Neuronal stem cell (in vitro differentiated cells): Measurements from ENCODE around the gene RICTOR.

Experiments used
- DNase-seq: peaks from one replicate; pipeline ENCODE4 v3.0.0-alpha.2; 2013; ENCODE audit warnings: low spot score
- H2AFZ ChIP-seq: one replicate; pipeline ENCODE4 v1.6.1; 2013; ENCODE audit warnings: mild to moderate bottlenecking, low read length, inconsistent platforms
- H2AK5ac ChIP-seq: 2 replicates; pipeline ENCODE4 v1.6.1; 2013; ENCODE audit warnings: low read depth, mild to moderate bottlenecking, inconsistent platforms, low read length, moderate library complexity, mixed read lengths
- H2BK120ac ChIP-seq: 2 replicates; pipeline ENCODE4 v1.6.1; 2013; ENCODE audit warnings: low read depth, mild to moderate bottlenecking, inconsistent platforms, low read length, moderate library complexity, mixed read lengths
- H2BK12ac ChIP-seq: one replicate; pipeline ENCODE4 v1.6.1; 2013; ENCODE audit warnings: low read length, inconsistent platforms
- H2BK15ac ChIP-seq: 2 replicates; pipeline ENCODE4 v1.6.1; 2013; ENCODE audit warnings: mild to moderate bottlenecking, low read length, inconsistent platforms, mixed read lengths
- H2BK5ac ChIP-seq: one replicate; pipeline ENCODE4 v1.6.1; 2013; ENCODE audit warnings: inconsistent platforms, mild to moderate bottlenecking, low read length, moderate library complexity
- H3K14ac ChIP-seq: one replicate; pipeline ENCODE4 v1.6.1; 2013; ENCODE audit warnings: low read length, inconsistent platforms
- H3K18ac ChIP-seq: 2 replicates; pipeline ENCODE4 v1.6.1; 2013; ENCODE audit warnings: low read length, inconsistent platforms
- H3K23ac ChIP-seq: 2 replicates; pipeline ENCODE4 v1.6.1; 2013; ENCODE audit warnings: low read depth, mild to moderate bottlenecking, mixed read lengths, low read length, inconsistent platforms; ENCODE audit not compliant: poor library complexity
- H3K27ac ChIP-seq: replicated peaks from 3 replicates; pipeline ENCODE4 v1.5.1; 2013; ENCODE audit warnings: low read length, inconsistent platforms
- H3K27me3 ChIP-seq, 3 experiments: 2 replicates each; pipeline ENCODE4 v1.6.1; 2013; ENCODE audit warnings: low read length in 3 of 3, mild to moderate bottlenecking in 2 of 3, inconsistent platforms in 1 of 3, low read depth in 1 of 3, mixed read lengths in 1 of 3, moderate library complexity in 1 of 3; ENCODE audit not compliant: control insufficient read depth in 3 of 3, insufficient read depth in 3 of 3
- H3K36me3 ChIP-seq, 2 donors: replicated peaks in 1 of 2; 2 replicates each; pipeline ENCODE4 v1.6.1; 2013; ENCODE audit warnings: low read length in 2 of 2; ENCODE audit not compliant: control insufficient read depth in 2 of 2, insufficient read depth in 2 of 2
- H3K4ac ChIP-seq: 2 replicates; pipeline ENCODE4 v1.6.1; 2013; ENCODE audit warnings: inconsistent platforms, mild to moderate bottlenecking, low read length, moderate library complexity
- H3K4me1 ChIP-seq, 2 donors: 1 replicate in 1 of 2; 2 replicates in 1 of 2; pipeline ENCODE4 v1.6.1; 2013; ENCODE audit warnings: low read length in 2 of 2, low read depth in 1 of 2; ENCODE audit not compliant: control insufficient read depth in 2 of 2, insufficient read depth in 1 of 2
- H3K4me2 ChIP-seq: one replicate; pipeline ENCODE4 v1.6.1; 2013; ENCODE audit warnings: mild to moderate bottlenecking, low read length, inconsistent platforms; ENCODE audit not compliant: insufficient read depth, poor library complexity, severe bottlenecking
- H3K4me3 ChIP-seq, 2 donors: 2 replicates each; pipeline ENCODE4 v1.5.1; 2013; ENCODE audit warnings: low read length in 2 of 2, mild to moderate bottlenecking in 2 of 2, inconsistent platforms in 1 of 2, moderate library complexity in 1 of 2
- H3K79me1 ChIP-seq: one replicate; pipeline ENCODE4 v1.6.1; 2013; ENCODE audit warnings: low read depth, mild to moderate bottlenecking, inconsistent platforms, low read length, moderate library complexity
- H3K9ac ChIP-seq: one replicate; pipeline ENCODE4 v1.6.1; 2013; ENCODE audit warnings: mild to moderate bottlenecking, low read depth, low read length, inconsistent platforms; ENCODE audit not compliant: poor library complexity
- H3K9me3 ChIP-seq, 2 donors: replicated peaks in 1 of 2; 2 replicates each; pipeline versions ENCODE3 to v1.6.1; 2013; ENCODE audit warnings: low read length in 2 of 2, mild to moderate bottlenecking in 2 of 2, inconsistent platforms in 1 of 2, low read depth in 1 of 2, mixed read lengths in 1 of 2, moderate library complexity in 1 of 2; ENCODE audit not compliant: control insufficient read depth in 2 of 2, insufficient read depth in 1 of 2
- H4K8ac ChIP-seq: one replicate; pipeline ENCODE4 v1.6.1; 2013; ENCODE audit warnings: low read depth, mild to moderate bottlenecking, inconsistent platforms, low read length, moderate library complexity
- H4K91ac ChIP-seq: one replicate; pipeline ENCODE4 v1.6.1; 2013; ENCODE audit warnings: low read length, low read depth, mild to moderate bottlenecking, inconsistent platforms; ENCODE audit not compliant: poor library complexity
- WGBS, 2 donors: extraction: QIAGEN DNeasy Blood & Tissue Kit; methylation state at CpG; one replicate each; pipeline ENCODE4 v1.1.7; 2013; ENCODE audit warnings: missing lambda C conversion rate in 2 of 2, mixed read lengths in 1 of 2; ENCODE audit not compliant: insufficient read length in 2 of 2, insufficient replicate concordance in 1 of 2; ENCODE audit errors: extremely low coverage in 2 of 2; 5-methylcytosine and 5-hydroxymethylcytosine counted together

Gene RICTOR

DNA sequence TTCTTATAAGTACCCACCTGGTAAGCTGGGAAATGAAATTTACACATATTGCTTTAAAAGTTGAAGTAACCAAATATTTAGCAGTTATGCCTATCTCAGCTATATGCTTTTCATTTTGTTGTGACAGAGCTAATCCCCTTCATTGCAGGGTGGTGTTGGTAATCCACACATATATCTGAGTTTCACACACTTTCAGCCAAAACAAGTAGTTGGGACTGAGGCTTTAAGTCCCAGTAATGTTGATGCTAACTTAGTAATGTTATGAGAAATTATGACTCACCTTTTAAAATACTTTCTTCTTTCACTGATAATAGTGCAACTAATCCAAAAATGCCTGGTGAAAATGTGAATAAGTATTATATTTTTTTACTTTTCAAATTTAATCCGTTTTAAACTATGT, 19.2 kb upstream of the RICTOR start:
- Histone ChIP-seq H2BK12ac (no peak overlapping the region), H3K27ac (no peak overlapping the region), H3K4me2 (no peak overlapping the region)

DNA sequence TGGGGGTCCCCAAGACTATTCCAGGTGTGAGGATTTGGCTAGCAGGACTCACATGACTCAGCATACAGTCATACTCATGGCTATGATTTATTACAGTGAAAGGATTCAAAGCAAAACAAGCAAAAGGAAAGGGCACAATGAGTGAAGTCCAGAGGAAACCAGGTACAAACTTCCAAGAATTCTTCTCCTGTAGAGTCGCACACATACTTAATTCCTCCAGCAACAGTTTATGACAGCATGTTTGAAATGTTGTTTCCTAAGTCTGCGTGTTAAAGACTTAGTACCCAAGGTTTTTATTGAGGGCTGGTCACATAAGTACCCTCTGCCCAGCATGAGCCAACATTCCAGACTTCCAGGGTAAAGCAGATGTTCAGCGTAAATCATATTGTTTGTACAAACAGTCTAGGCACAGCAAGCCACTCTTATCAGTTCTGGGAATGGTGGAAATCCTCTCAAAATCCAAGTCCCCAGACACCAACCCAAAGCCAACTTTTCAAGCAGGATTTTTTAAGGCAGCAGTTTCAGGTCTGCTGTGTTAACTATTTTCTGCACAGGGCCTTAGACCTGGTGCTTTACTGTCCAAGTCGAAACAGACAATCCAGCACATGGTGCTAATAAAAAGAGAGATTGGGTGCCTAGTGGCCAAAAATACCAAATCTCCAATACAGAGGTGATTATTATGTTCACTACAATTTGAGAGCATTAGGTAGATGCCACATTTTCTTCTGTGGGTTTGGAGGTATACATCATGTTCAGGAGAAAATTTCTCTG, 18.6 kb upstream of the RICTOR start:
- H3K79me1 ChIP-seq = no peaks in the 10 kb centered on the region
- H3K14ac ChIP-seq = no peak overlapping the region
- H2BK12ac ChIP-seq = no peak overlapping the region
- no peaks in the 10 kb centered on the region for H3K27me3 ChIP-seq
- no peak overlapping the region for H3K23ac ChIP-seq
- no CpG with 5 or more reads among the region's 4 CpGs for WGBS, 2 donors
- H2BK120ac ChIP-seq = no peak overlapping the region
- H3K18ac ChIP-seq = no peak overlapping the region
- H3K9me3 ChIP-seq = no peaks in the 10 kb centered on the region
- H3K9ac ChIP-seq = no peak overlapping the region
- H3K4ac ChIP-seq = no peak overlapping the region
- no peak overlapping the region for H2BK15ac ChIP-seq
- no peak overlapping the region for H3K4me2 ChIP-seq
- H3K4me3 ChIP-seq = no peak overlapping the region
- no peak overlapping the region for H4K91ac ChIP-seq
- H4K8ac ChIP-seq = no peak overlapping the region
- H3K4me1 ChIP-seq = no peaks in the 10 kb centered on the region
- H3K36me3 ChIP-seq = no peaks in the 10 kb centered on the region
- no peak overlapping the region for H2AFZ ChIP-seq
- H3K27ac ChIP-seq = no peak overlapping the region
- no peak overlapping the region for H2BK5ac ChIP-seq
- DNase-seq = no peak
- H2AK5ac ChIP-seq = no peak overlapping the region

More for the DNA sequence above, 19.2 kb upstream of the RICTOR start:
- no peaks in the 10 kb centered on the region for H3K9me3 ChIP-seq
- H4K8ac ChIP-seq = no peak overlapping the region
- no peak overlapping the region for H3K14ac ChIP-seq
- H4K91ac ChIP-seq = no peak overlapping the region
- H3K4ac ChIP-seq = no peak overlapping the region
- no peak overlapping the region for H2BK5ac ChIP-seq
- no CpG with 5 or more reads among the region's 1 CpG for WGBS, 2 donors
- DNase-seq = no peak
- H3K9ac ChIP-seq = no peak overlapping the region
- no peak overlapping the region for H2BK120ac ChIP-seq
- H3K36me3 ChIP-seq = no peaks in the 10 kb centered on the region
- H2AK5ac ChIP-seq = no peak overlapping the region
- no peaks in the 10 kb centered on the region for H3K4me1 ChIP-seq
- no peak overlapping the region for H2AFZ ChIP-seq
- H3K4me3 ChIP-seq = no peak overlapping the region
- no peak overlapping the region for H3K18ac ChIP-seq
- H3K79me1 ChIP-seq = no peaks in the 10 kb centered on the region
- H3K23ac ChIP-seq = no peak overlapping the region
- H3K27me3 ChIP-seq = no peaks in the 10 kb centered on the region
- no peak overlapping the region for H2BK15ac ChIP-seq

DNA sequence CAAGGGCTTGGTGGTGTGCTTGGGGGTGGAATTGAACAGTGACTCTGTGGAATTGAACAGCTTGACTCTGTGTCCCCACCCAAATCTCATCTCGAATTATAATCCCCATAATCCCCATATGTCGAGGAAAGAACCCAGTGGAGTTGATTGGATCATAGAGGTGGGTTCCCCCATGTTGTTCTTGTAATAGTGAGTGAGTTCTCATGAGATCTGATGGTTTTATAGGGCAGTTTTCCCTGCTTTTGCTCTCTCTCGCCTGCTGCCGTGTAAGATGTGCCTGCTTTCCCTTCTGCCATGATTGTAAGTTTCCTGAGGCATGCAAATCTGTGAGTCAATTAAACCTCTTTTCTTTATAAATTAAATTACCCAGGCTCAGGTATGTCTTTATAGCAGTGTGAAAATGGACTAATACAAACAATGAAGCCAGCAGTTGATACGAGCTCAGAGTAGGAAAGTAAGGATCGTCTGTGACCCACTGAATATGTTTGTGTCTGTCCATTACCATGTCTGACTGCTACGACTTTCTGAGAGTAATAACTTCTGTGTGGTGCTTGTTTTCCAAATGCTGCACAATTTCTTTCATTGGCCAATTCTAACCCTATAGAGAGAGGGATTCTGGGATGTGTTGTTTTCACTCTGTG, 17.9 kb upstream of the RICTOR start:
- no peak overlapping the region for H2BK12ac ChIP-seq
- no peak overlapping the region for H2BK5ac ChIP-seq
- no peak overlapping the region for H4K8ac ChIP-seq
- H3K9ac ChIP-seq = no peak overlapping the region
- no peak overlapping the region for H3K14ac ChIP-seq
- H3K4me2 ChIP-seq = no peak overlapping the region
- H2AFZ ChIP-seq = no peak overlapping the region
- H2AK5ac ChIP-seq = no peak overlapping the region
- no CpG with 5 or more reads among the region's 7 CpGs for WGBS, 2 donors
- H3K9me3 ChIP-seq = no peaks in the 10 kb centered on the region
- H3K4me3 ChIP-seq = no peak overlapping the region
- H3K23ac ChIP-seq = no peak overlapping the region
- no peak overlapping the region for H3K27ac ChIP-seq
- H3K4me1 ChIP-seq = no peaks in the 10 kb centered on the region
- no peak overlapping the region for H3K18ac ChIP-seq
- no peak for DNase-seq
- no peak overlapping the region for H3K4ac ChIP-seq
- no peak overlapping the region for H2BK15ac ChIP-seq
- H3K27me3 ChIP-seq = no peaks in the 10 kb centered on the region
- H2BK120ac ChIP-seq = no peak overlapping the region
- no peak overlapping the region for H4K91ac ChIP-seq
- no peaks in the 10 kb centered on the region for H3K36me3 ChIP-seq
- no peaks in the 10 kb centered on the region for H3K79me1 ChIP-seq

DNA sequence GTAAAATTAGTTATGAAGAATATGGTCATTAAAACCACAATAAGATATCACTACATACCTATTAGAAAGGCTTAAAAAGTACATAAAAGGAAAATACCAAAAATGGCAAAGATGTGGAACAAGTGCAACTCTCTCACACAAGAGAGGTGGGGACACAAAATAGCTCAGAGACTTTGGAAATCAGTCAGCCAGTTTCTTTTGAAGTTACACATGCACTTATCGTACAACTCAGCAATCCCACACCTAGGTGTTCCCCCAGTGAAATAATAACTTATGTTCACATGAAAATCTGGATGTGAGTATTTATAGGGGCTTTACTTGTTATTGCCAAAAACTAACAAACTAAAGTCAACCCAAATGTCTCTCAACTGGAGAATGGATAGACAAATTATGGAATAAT, 9.8 kb upstream of the RICTOR start:
- H3K23ac ChIP-seq = no peak overlapping the region
- no peaks in the 10 kb centered on the region for H3K36me3 ChIP-seq
- no peak for DNase-seq
- no peak overlapping the region for H4K91ac ChIP-seq
- no peaks in the 10 kb centered on the region for H3K9me3 ChIP-seq
- no peak overlapping the region for H3K9ac ChIP-seq
- no peak overlapping the region for H3K4me3 ChIP-seq
- no peak overlapping the region for H3K14ac ChIP-seq
- peaks cover 2% of the 10 kb centered on the region for H3K79me1 ChIP-seq
- no peak overlapping the region for H3K4me2 ChIP-seq
- no peak overlapping the region for H2BK15ac ChIP-seq
- no peak overlapping the region for H3K27ac ChIP-seq
- H2BK12ac ChIP-seq = no peak overlapping the region
- H2AK5ac ChIP-seq = no peak overlapping the region
- no peak overlapping the region for H2BK120ac ChIP-seq
- H2AFZ ChIP-seq = no peak overlapping the region
- H2BK5ac ChIP-seq = no peak overlapping the region
- H3K4me1 ChIP-seq = no peaks in the 10 kb centered on the region
- no CpG with 5 or more reads among the region's 1 CpG for WGBS, 2 donors
- no peak overlapping the region for H4K8ac ChIP-seq
- H3K4ac ChIP-seq = no peak overlapping the region
- H3K18ac ChIP-seq = no peak overlapping the region
- no peaks in the 10 kb centered on the region for H3K27me3 ChIP-seq
